Measurements from ENCODE around the gene CALHM6.

DNA sequence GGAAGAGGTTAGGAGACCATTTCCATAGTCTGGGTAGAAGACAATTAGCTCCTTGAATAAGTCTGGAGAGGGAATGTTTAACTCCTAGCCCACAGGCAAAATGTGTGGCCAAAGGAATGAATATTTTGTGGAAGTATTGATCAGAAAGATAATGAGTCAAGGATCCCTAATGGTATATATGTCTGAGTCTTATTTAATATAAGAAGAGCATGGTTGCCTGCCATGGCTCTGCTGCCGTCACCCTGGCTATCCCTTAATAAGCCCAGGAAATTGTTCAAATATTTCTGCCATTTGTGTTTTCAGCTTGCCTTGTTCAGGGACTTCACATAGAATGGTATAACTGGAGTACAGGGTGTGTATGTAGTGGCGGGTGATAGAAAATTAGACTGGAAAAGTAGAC lies 18.1 kb upstream of the CALHM6 start:
- TF ChIP-seq POLR2A (IDR thresholded peaks at IDR 0.05) (no peak), CTCF (IDR thresholded peaks at IDR 0.05) (no peak), POLR2AphosphoS5 (IDR thresholded peaks at IDR 0.05) (no peak)

Data from stomach (tissue), 4 donors.